ENCODE data around the gene LRPPRC.
"Not testable (repeated sequence)": the region's sequence is repeated elsewhere in the genome, so short reads cannot be mapped to it uniquely, and the experiment has no call there.

The LRPPRC gene

GRCh38 chr2:44038277-44038676 is 42.5 kb upstream of the LRPPRC start:
- no peak overlapping the region for H3K27ac ChIP-seq (ENCODE audit: low read length, poor library complexity, severe bottlenecking)
- no peak overlapping the region for H2BK5ac ChIP-seq (ENCODE audit: low read depth, low read length, poor library complexity, severe bottlenecking)
- H4K91ac ChIP-seq (ENCODE audit: low read length) = no peak overlapping the region
- H3K79me1 ChIP-seq (replicated peaks; ENCODE audit: low read length, poor library complexity, severe bottlenecking) = no peaks in the 10 kb centered on the region
- H3K18ac ChIP-seq (ENCODE audit: low read depth in 1 of 2, low read length in 2 of 2) = no peak overlapping the region
- no peak overlapping the region for H3K9ac ChIP-seq (ENCODE audit: low read length)
- no peak overlapping the region for H2AFZ ChIP-seq (ENCODE audit: low read depth, low read length)
- WGBS = 49% methylated on average over 4 of the region's 6 CpGs
- no peaks in the 10 kb centered on the region for H3K9me3 ChIP-seq (ENCODE audit: control insufficient read depth, low read length)
- peaks cover 4 to 7% of the 10 kb centered on the region in 2 experiments for H3K27me3 ChIP-seq (ENCODE audit: control insufficient read depth in 1 of 2, insufficient read depth in 1 of 2, low read length in 2 of 2)
- H3K4me1 ChIP-seq (ENCODE audit: control insufficient read depth, insufficient read depth, low read depth, low read length) = no peaks in the 10 kb centered on the region
- H2BK12ac ChIP-seq (ENCODE audit: low read length in 2 of 2) = no peak overlapping the region
- H2BK15ac ChIP-seq (ENCODE audit: low read depth, poor library complexity, severe bottlenecking) = no peak overlapping the region
- H3K23ac ChIP-seq (ENCODE audit: low read length in 2 of 2) = no peak overlapping the region
- H3K4ac ChIP-seq (ENCODE audit: low read depth in 1 of 2, low read length in 2 of 2) = no peak overlapping the region
- H3K4me2 ChIP-seq (ENCODE audit: low read length, poor library complexity, severe bottlenecking) = no peak overlapping the region
- no peak overlapping the region for H3K14ac ChIP-seq (ENCODE audit: low read length in 2 of 2)
- H3K36me3 ChIP-seq (ENCODE audit: control insufficient read depth in 1 of 2, insufficient read depth in 2 of 2, low read depth in 1 of 2, low read length in 2 of 2) = no peaks in the 10 kb centered on the region
- no peak overlapping the region for H2BK120ac ChIP-seq (ENCODE audit: low read depth, low read length)
- H2AK5ac ChIP-seq (ENCODE audit: low read length, severe bottlenecking) = no peak overlapping the region
- DNase-seq = no peak
- H4K8ac ChIP-seq (ENCODE audit: low read length) = no peak overlapping the region
- H3K4me3 ChIP-seq (ENCODE audit: insufficient read depth in 1 of 2, low read depth in 1 of 2, low read length in 2 of 2) = no peak overlapping the region

DNA sequence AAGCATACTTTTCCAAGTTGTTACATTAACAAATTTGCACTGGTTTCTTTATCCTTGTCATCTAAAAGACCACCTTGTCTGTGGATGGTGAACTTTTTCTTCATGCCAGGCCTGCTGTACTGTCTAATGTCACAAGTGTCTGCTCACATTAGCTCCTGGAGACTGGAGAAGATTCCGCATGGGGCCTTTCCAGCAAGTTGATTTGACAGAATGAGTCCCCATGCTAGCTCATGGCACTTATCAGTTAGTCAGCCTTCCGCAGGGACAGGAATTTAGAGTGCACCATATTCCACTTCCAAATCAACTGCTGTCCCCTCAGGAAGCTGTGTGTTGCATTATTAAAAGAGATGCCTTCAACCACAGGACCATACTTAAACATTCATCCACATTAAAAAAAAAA is 41.4 kb upstream of the LRPPRC start:
- Histone ChIP-seq H2AFZ (ENCODE audit: low read depth, low read length) (no peak overlapping the region), H3K23ac (ENCODE audit: low read length in 2 of 2) (no peak overlapping the region), H2BK120ac (ENCODE audit: low read depth, low read length) (no peak overlapping the region), H3K4me3 (ENCODE audit: insufficient read depth in 1 of 2, low read depth in 1 of 2, low read length in 2 of 2) (no peak overlapping the region), H3K4me1 (ENCODE audit: control insufficient read depth, insufficient read depth, low read depth, low read length) (no peaks in the 10 kb centered on the region), H3K4me2 (ENCODE audit: low read length, poor library complexity, severe bottlenecking) (no peak overlapping the region), H3K4ac (ENCODE audit: low read depth in 1 of 2, low read length in 2 of 2) (no peak overlapping the region), H2BK12ac (ENCODE audit: low read length in 2 of 2) (no peak overlapping the region), H3K79me1 (replicated peaks; ENCODE audit: low read length, poor library complexity, severe bottlenecking) (no peaks in the 10 kb centered on the region), H3K14ac (ENCODE audit: low read length in 2 of 2) (no peak overlapping the region), H2AK5ac (ENCODE audit: low read length, severe bottlenecking) (no peak overlapping the region), H4K8ac (ENCODE audit: low read length) (no peak overlapping the region), H4K91ac (ENCODE audit: low read length) (no peak overlapping the region), H3K18ac (ENCODE audit: low read depth in 1 of 2, low read length in 2 of 2) (no peak overlapping the region), H2BK15ac (ENCODE audit: low read depth, poor library complexity, severe bottlenecking) (no peak overlapping the region), H3K27ac (ENCODE audit: low read length, poor library complexity, severe bottlenecking) (no peak overlapping the region), H2BK5ac (ENCODE audit: low read depth, low read length, poor library complexity, severe bottlenecking) (no peak overlapping the region), H3K36me3 (ENCODE audit: control insufficient read depth in 1 of 2, insufficient read depth in 2 of 2, low read depth in 1 of 2, low read length in 2 of 2) (no peaks in the 10 kb centered on the region), H3K9me3 (ENCODE audit: control insufficient read depth, low read length) (peaks cover 3% of the 10 kb centered on the region), H3K9ac (ENCODE audit: low read length) (no peak overlapping the region), H3K27me3 (ENCODE audit: control insufficient read depth in 1 of 2, insufficient read depth in 1 of 2, low read length in 2 of 2) (peaks cover 4 to 14% of the 10 kb centered on the region in 2 experiments)
- DNase-seq = no peak
- 63% methylated on average over 2 of the region's 2 CpGs for WGBS

DNA sequence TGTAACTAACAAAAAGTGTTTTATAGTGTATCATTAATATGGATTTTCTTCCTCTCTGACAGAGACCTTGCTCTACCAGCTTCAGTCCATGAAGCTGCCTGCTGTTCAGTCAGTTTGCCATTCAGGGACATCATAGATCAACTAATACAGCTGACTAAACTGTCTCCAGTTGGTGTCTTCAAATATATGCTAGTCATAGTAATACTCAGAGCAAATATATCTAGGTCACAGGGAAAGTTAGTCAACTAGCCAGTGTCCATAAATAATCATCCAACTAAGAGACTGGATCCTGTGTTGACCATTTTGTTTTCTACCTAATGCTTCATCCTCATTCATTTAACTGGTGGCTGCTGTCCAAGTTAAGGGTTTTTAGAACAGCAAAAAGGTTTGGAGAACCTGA is 38.2 kb upstream of the LRPPRC start:
- H3K4me3 ChIP-seq (ENCODE audit: insufficient read depth in 1 of 2, low read depth in 1 of 2, low read length in 2 of 2) = no peak overlapping the region
- H3K27me3 ChIP-seq (ENCODE audit: control insufficient read depth in 1 of 2, insufficient read depth in 1 of 2, low read length in 2 of 2) = peaks cover 9 to 31% of the 10 kb centered on the region in 2 experiments
- no peak overlapping the region for H2BK15ac ChIP-seq (ENCODE audit: low read depth, poor library complexity, severe bottlenecking)
- no peak overlapping the region for H2AFZ ChIP-seq (ENCODE audit: low read depth, low read length)
- H3K36me3 ChIP-seq (ENCODE audit: control insufficient read depth in 1 of 2, insufficient read depth in 2 of 2, low read depth in 1 of 2, low read length in 2 of 2) = no peaks in the 10 kb centered on the region
- no peak for DNase-seq
- H2BK12ac ChIP-seq (ENCODE audit: low read length in 2 of 2) = no peak overlapping the region
- no peak overlapping the region for H4K8ac ChIP-seq (ENCODE audit: low read length)
- no peak overlapping the region for H3K4ac ChIP-seq (ENCODE audit: low read depth in 1 of 2, low read length in 2 of 2)
- H3K14ac ChIP-seq (ENCODE audit: low read length in 2 of 2) = no peak overlapping the region
- H3K9ac ChIP-seq (ENCODE audit: low read length) = no peak overlapping the region
- H3K9me3 ChIP-seq (ENCODE audit: control insufficient read depth, low read length) = peaks cover 3% of the 10 kb centered on the region
- H3K79me1 ChIP-seq (replicated peaks; ENCODE audit: low read length, poor library complexity, severe bottlenecking) = no peaks in the 10 kb centered on the region
- H2BK5ac ChIP-seq (ENCODE audit: low read depth, low read length, poor library complexity, severe bottlenecking) = no peak overlapping the region
- no peak overlapping the region for H4K91ac ChIP-seq (ENCODE audit: low read length)
- no peak overlapping the region for H3K23ac ChIP-seq (ENCODE audit: low read length in 2 of 2)
- no peak overlapping the region for H2BK120ac ChIP-seq (ENCODE audit: low read depth, low read length)
- H3K4me2 ChIP-seq (ENCODE audit: low read length, poor library complexity, severe bottlenecking) = no peak overlapping the region
- no peak overlapping the region for H2AK5ac ChIP-seq (ENCODE audit: low read length, severe bottlenecking)
- H3K4me1 ChIP-seq (ENCODE audit: control insufficient read depth, insufficient read depth, low read depth, low read length) = no peaks in the 10 kb centered on the region
- no peak overlapping the region for H3K18ac ChIP-seq (ENCODE audit: low read depth in 1 of 2, low read length in 2 of 2)
- no peak overlapping the region for H3K27ac ChIP-seq (ENCODE audit: low read length, poor library complexity, severe bottlenecking)

DNA sequence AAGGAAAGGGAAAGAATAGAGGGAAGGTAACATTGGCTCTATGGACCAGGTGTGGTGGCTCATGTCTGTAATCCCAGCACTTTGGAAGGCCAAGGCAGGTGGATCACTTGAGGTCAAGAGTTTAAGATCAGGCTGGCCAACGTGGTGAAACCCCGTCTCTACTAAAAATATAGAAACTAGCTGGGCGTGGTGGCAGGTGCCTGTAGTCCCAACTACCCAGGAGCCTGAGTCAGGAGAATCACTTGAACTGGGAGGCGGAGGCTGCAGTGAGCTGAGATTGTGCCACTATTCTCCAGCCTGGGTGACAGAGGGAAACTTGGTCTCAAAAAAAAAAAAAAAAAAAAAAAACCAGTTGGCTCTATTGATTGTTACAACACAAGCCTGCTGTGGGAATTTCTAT is 31.3 kb upstream of the LRPPRC start:
- H4K8ac ChIP-seq (ENCODE audit: low read length); H3K4me3 ChIP-seq (ENCODE audit: insufficient read depth in 1 of 2, low read depth in 1 of 2, low read length in 2 of 2); H2BK5ac ChIP-seq (ENCODE audit: low read depth, low read length, poor library complexity, severe bottlenecking); H4K91ac ChIP-seq (ENCODE audit: low read length); H3K4me2 ChIP-seq (ENCODE audit: low read length, poor library complexity, severe bottlenecking); H3K9me3 ChIP-seq (ENCODE audit: control insufficient read depth, low read length); H2AFZ ChIP-seq (ENCODE audit: low read depth, low read length); H3K23ac ChIP-seq (ENCODE audit: low read length in 2 of 2); H3K79me1 ChIP-seq (replicated peaks; ENCODE audit: low read length, poor library complexity, severe bottlenecking); H2BK15ac ChIP-seq (ENCODE audit: low read depth, poor library complexity, severe bottlenecking); H2BK120ac ChIP-seq (ENCODE audit: low read depth, low read length); H3K18ac ChIP-seq (ENCODE audit: low read depth in 1 of 2, low read length in 2 of 2); DNase-seq; H3K4ac ChIP-seq (ENCODE audit: low read depth in 1 of 2, low read length in 2 of 2); H3K4me1 ChIP-seq (ENCODE audit: control insufficient read depth, insufficient read depth, low read depth, low read length); H3K14ac ChIP-seq (ENCODE audit: low read length in 2 of 2); H2BK12ac ChIP-seq (ENCODE audit: low read length in 2 of 2); H3K36me3 ChIP-seq (ENCODE audit: control insufficient read depth in 1 of 2, insufficient read depth in 2 of 2, low read depth in 1 of 2, low read length in 2 of 2); H3K27ac ChIP-seq (ENCODE audit: low read length, poor library complexity, severe bottlenecking); H2AK5ac ChIP-seq (ENCODE audit: low read length, severe bottlenecking); H3K9ac ChIP-seq (ENCODE audit: low read length): not testable (repeated sequence)
- 80% methylated on average over 4 of the region's 4 CpGs for WGBS
- H3K27me3 ChIP-seq (ENCODE audit: control insufficient read depth in 1 of 2, insufficient read depth in 1 of 2, low read length in 2 of 2) = peaks cover 6 to 21% of the 10 kb centered on the region in 2 experiments
